PC-9 (cell line): ENCODE data around the gene PPFIBP1. TPM values are rescaled to one million over a fixed set of nuclear protein-coding genes. Genes with fewer than 3 reads are reported as not detected.

ENCODE experiments used
- BruUV-seq: library from RNA; stranded (reverse); fragments of 400-500 nt; replicated peaks from 2 replicates; lab custom pipeline; 2021; lab: Mats Ljungman, UMichigan
- CTCF ChIA-PET: fragments of 300-600 bp; sonication (Branson Sonifier 250); formaldehyde crosslinking; loops from one replicate; lab custom pipeline; 2022; ENCODE audit warnings: antibody characterized with exemption; lab: Charles Lee
- POLR2A ChIA-PET: fragments of 300-600 bp; sonication (Branson Sonifier 250); formaldehyde crosslinking; loops from one replicate; lab custom pipeline; 2022; ENCODE audit warnings: antibody characterized with exemption; ENCODE audit not compliant: unreplicated experiment; lab: Charles Lee
- DNase-seq, 2 experiments: peaks; one replicate each; pipeline versions ENCODE4 v3.0.0 to v3.0.0-alpha.2; 2015 to 2022; ENCODE audit warnings: mixed read lengths in 1 of 2
- H2AFZ ChIP-seq: fragments of 200-600 bp; sonication (generic); 2 replicates; pipeline ENCODE4 v1.8.1; 2017; ENCODE audit warnings: antibody characterized with exemption
- H3F3A ChIP-seq: fragments of 200-600 bp; sonication (generic); 2 replicates; pipeline ENCODE4 v1.8.1; 2017; ENCODE audit warnings: antibody characterized with exemption, mild to moderate bottlenecking, low read depth; ENCODE audit not compliant: insufficient read depth
- H3K27ac ChIP-seq: fragments of 200-600 bp; sonication (generic); 2 replicates; pipeline ENCODE4 v1.6.1; 2016; ENCODE audit warnings: mixed run types
- H3K27me3 ChIP-seq: fragments of 200-600 bp; sonication (generic); 2 replicates; pipeline ENCODE4 v1.6.1; 2016; ENCODE audit warnings: low read depth, mixed run types; ENCODE audit not compliant: insufficient read depth
- H3K36me3 ChIP-seq: fragments of 200-600 bp; sonication (generic); 2 replicates; pipeline ENCODE4 v1.6.1; 2016; ENCODE audit warnings: low read depth, mixed run types
- H3K4me1 ChIP-seq: fragments of 200-600 bp; sonication (generic); replicated peaks from 2 replicates; pipeline ENCODE4 v1.6.1; 2016; ENCODE audit warnings: mixed run types; ENCODE audit not compliant: insufficient read depth
- H3K4me2 ChIP-seq: fragments of 200-600 bp; sonication (generic); 2 replicates; pipeline ENCODE4 v1.6.1; 2017; ENCODE audit warnings: mixed run types
- H3K4me3 ChIP-seq: fragments of 200-600 bp; sonication (generic); 2 replicates; pipeline ENCODE4 v1.6.1; 2016; ENCODE audit warnings: mixed run types
- H3K79me2 ChIP-seq: fragments of 200-600 bp; sonication (generic); 2 replicates; pipeline ENCODE4 v1.6.1; 2017; ENCODE audit warnings: low read depth, mixed run types
- H3K9me2 ChIP-seq: fragments of 200-600 bp; sonication (generic); 2 replicates; pipeline ENCODE4 v1.8.1; 2017; ENCODE audit warnings: mild to moderate bottlenecking; ENCODE audit not compliant: insufficient read depth
- H3K9me3 ChIP-seq: fragments of 200-600 bp; sonication (generic); 2 replicates; pipeline ENCODE4 v1.8.1; 2016; ENCODE audit warnings: low read depth; ENCODE audit not compliant: insufficient read depth
- H4K20me1 ChIP-seq: fragments of 200-600 bp; sonication (generic); 2 replicates; pipeline ENCODE4 v1.8.1; 2017; ENCODE audit not compliant: insufficient read depth
- CTCF ChIP-seq: fragments of 200-600 bp; sonication (generic); conservative IDR thresholded peaks from 2 replicates; pipeline ENCODE4 v1.6.1; 2017; ENCODE audit warnings: mixed run types, antibody characterized with exemption, mild to moderate bottlenecking, moderate library complexity
- EZH2 ChIP-seq: fragments of 200-600 bp; sonication (generic); IDR thresholded peaks from 2 replicates; pipeline ENCODE4 v1.8.0; 2017; ENCODE audit warnings: antibody characterized with exemption, low read depth
- intact Hi-C: fragments of 100-400 bp; cut with micrococcal nuclease; formaldehyde crosslinking; loops from one replicate; pipeline ENCODE4 v1.10.0; 2022; ENCODE audit not compliant: unreplicated experiment
- total RNA-seq: library from RNA; stranded (reverse); gene quantifications from 2 replicates; pipeline ENCODE4 v1.2.3, GENCODE V29; 2021

The PPFIBP1 gene
- total RNA-seq, 1 experiment from 2014 or later = 77.0 TPM

- Histone ChIP-seq H3K36me3 (no peaks in the 10 kb centered on the region), H3K4me2 (no peak overlapping the region), H3K9me2 (no peaks in the 10 kb centered on the region), H3K4me1 (peaks cover 4% of the 10 kb centered on the region), H2AFZ (no peak overlapping the region), H3K9me3 (no peaks in the 10 kb centered on the region), H3K4me3 (no peak overlapping the region), H3K79me2 (peaks cover 33% of the 10 kb centered on the region), H3K27ac (no peak overlapping the region), H3F3A (no peaks in the 10 kb centered on the region), H3K27me3 (no peaks in the 10 kb centered on the region), H4K20me1 (no peaks in the 10 kb centered on the region)
- TF ChIP-seq CTCF (no peak), EZH2 (no peak)
- no TSS peak for BruUV-seq
- intact Hi-C loops = no loop called here
- CTCF ChIA-PET = no interaction called here
- no peak for DNase-seq
- POLR2A ChIA-PET = interaction anchor here (0.6 to 0.8 kb wide), 2 partner anchors 33 to 1544 kb away, joined by 4 to 6 read pairs; no protein-coding TSS in a partner anchor
Measured at GRCh38 chr12:27555925-27556778, 32.1 kb downstream of the PPFIBP1 start.

- H3K79me2 ChIP-seq = peaks cover 14% of the 10 kb centered on the region; the same call in 1 of the 2 replicates
- no TSS peak for BruUV-seq
- H3K36me3 ChIP-seq = no peaks in the 10 kb centered on the region
- no peaks in the 10 kb centered on the region for H4K20me1 ChIP-seq
- DNase-seq = no peak
- H3K4me3 ChIP-seq = no peak overlapping the region
- ChIA-PET POLR2A (no interaction called here), CTCF (no interaction called here)
- H3K9me3 ChIP-seq = no peaks in the 10 kb centered on the region
- H3K27ac ChIP-seq = no peak overlapping the region
- no peak for TF ChIP-seq CTCF
- TF ChIP-seq EZH2 = no peak
- H3K4me1 ChIP-seq = no peaks in the 10 kb centered on the region
- no peaks in the 10 kb centered on the region for H3K27me3 ChIP-seq
- H3K9me2 ChIP-seq = no peaks in the 10 kb centered on the region
- H3K4me2 ChIP-seq = no peak overlapping the region
- intact Hi-C loops = no loop called here
- no peaks in the 10 kb centered on the region for H3F3A ChIP-seq
- no peak overlapping the region for H2AFZ ChIP-seq
Measured at GRCh38 chr12:27560126-27560525, 36.1 kb downstream of the PPFIBP1 start.

- no peaks in the 10 kb centered on the region for H3K36me3 ChIP-seq
- no peak for DNase-seq
- no peak for TF ChIP-seq CTCF
- TF ChIP-seq EZH2 = no peak
- no peaks in the 10 kb centered on the region for H3F3A ChIP-seq
- no peaks in the 10 kb centered on the region for H3K9me3 ChIP-seq
- no peak overlapping the region for H3K4me2 ChIP-seq
- H3K27me3 ChIP-seq = no peaks in the 10 kb centered on the region
- H3K27ac ChIP-seq = no peak overlapping the region
- H3K9me2 ChIP-seq = no peaks in the 10 kb centered on the region
- intact Hi-C loops = no loop called here
- no TSS peak for BruUV-seq
- H2AFZ ChIP-seq = no peak overlapping the region
- POLR2A ChIA-PET = interaction anchor here (0.5 to 0.7 kb wide), 2 partner anchors 38 to 1446 kb away, joined by 3 to 4 read pairs; partner anchors contain the start of gene PPFIBP1
- no peak overlapping the region for H3K4me3 ChIP-seq
- peaks cover 6% of the 10 kb centered on the region; the same call in 1 of the 2 replicates for H3K79me2 ChIP-seq
- CTCF ChIA-PET = no interaction called here
- no peaks in the 10 kb centered on the region for H3K4me1 ChIP-seq
- no peaks in the 10 kb centered on the region for H4K20me1 ChIP-seq
Measured at GRCh38 chr12:27561535-27562350, 37.7 kb downstream of the PPFIBP1 start.
